GM12865 (cell line): ENCODE measurements around the gene PRRX1.

Experiments used
- DNase-seq: peaks from one replicate; pipeline ENCODE4 v3.0.0; 2010; ENCODE audit warnings: low read depth
- H3K4me3 ChIP-seq: 2 replicates; pipeline ENCODE4 v1.5.1; 2011; ENCODE audit warnings: mild to moderate bottlenecking, low read depth, low read length, control low read depth
- CTCF ChIP-seq: IDR thresholded peaks from 2 replicates; pipeline ENCODE4 v1.5.1; 2011; ENCODE audit warnings: low read length, control low read depth, low read depth, inconsistent platforms; ENCODE audit not compliant: insufficient read depth; ENCODE audit errors: missing control alignments

PRRX1 gene

GRCh38 chr1:170749959-170750358, 86.0 kb downstream of the PRRX1 start:
- no peak for TF ChIP-seq CTCF
- no peak overlapping the region for H3K4me3 ChIP-seq
- no peak for DNase-seq

- H3K4me3 ChIP-seq: no peak overlapping the region
- TF ChIP-seq CTCF: no peak
- DNase-seq: no peak
Measured at GRCh38 chr1:170755795-170756194, 91.9 kb downstream of the PRRX1 start.

DNA sequence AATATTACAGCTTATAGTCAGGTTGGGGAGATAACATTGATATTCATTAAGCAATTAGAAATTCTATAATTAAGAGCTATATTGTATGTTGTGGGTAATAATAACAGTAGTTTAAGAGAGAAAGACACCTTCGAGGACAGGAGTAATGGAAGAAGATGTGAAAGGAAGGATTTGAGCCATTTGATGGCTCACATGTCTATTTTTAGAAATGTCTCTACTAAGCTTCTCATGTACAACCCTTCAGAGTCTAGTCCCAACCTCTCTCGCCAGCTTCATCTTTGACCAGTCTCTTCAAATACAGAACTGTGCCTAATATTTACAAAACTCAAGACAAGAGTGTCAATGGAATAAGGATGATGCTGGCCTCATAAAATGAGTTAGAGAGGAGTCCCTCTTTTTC, 95.1 kb downstream of the PRRX1 start:
- no peak for TF ChIP-seq CTCF
- no peak overlapping the region for H3K4me3 ChIP-seq
- no peak for DNase-seq

GRCh38 chr1:170765279-170765678, 101.3 kb downstream of the PRRX1 start:
- DNase-seq: no peak
- no peak overlapping the region for H3K4me3 ChIP-seq
- no peak for TF ChIP-seq CTCF

- H3K4me3 ChIP-seq: no peak overlapping the region
- TF ChIP-seq CTCF: peak; percentile 21
- DNase-seq: peak; percentile 17
Measured at GRCh38 chr1:170765712-170766330, 101.9 kb downstream of the PRRX1 start.

DNA sequence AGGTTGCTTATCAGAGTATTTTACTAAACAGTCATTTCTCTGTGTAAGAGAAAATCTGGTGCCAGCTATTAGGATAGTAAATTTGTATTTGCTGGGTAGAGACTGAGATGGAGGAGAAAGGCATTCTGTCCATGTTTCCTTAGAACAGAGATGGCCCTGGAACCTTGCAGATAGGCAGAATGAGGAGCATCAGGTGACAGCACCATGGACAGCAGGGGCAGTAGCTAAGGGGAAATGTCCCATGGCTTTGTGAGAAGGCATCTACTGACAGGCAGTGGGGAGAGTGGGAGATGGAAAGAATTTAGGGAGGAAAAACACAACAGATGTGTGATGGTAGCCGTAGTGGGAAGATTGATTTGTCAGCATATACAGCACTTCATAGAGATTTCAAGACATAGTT, 105.0 kb downstream of the PRRX1 start:
- TF ChIP-seq CTCF: no peak
- DNase-seq: no peak
- H3K4me3 ChIP-seq: no peak overlapping the region

DNA sequence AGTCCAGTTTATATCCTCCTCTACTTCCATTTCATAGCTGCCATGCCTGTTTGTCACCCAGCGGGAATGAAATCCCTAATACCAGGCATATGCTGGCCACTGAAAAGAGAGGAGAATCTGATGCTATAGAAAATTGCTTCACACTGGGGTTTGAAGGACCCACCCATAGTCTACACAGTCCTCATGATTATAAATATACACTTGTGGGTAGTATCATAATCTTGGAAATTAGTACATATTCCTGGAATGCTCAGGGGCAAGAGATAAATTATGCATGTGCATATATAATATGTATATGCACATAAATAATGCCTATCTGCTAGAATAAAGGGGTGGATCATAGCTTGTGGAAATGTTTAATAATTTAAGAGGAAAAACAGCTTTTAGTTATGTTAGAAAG, 105.8 kb downstream of the PRRX1 start:
- H3K4me3 ChIP-seq: no peak overlapping the region
- no peak for TF ChIP-seq CTCF

More for the DNA sequence above, 105.8 kb downstream of the PRRX1 start:
- no peak for DNase-seq
